WERI-Rb-1 (cell line): ENCODE results near the gene WFDC6.

Experiments
- DNase-seq: peaks from one replicate; pipeline ENCODE4 v3.0.0-alpha.2; 2020
- H3K27ac ChIP-seq: fragments of 250-450 bp; sonication (Bioruptor Pico); 2 replicates; pipeline ENCODE4 v1.5.1; 2020; ENCODE audit warnings: mild to moderate bottlenecking, moderate library complexity
- H3K27me3 ChIP-seq: fragments of 250-450 bp; sonication (Bioruptor Pico); 2 replicates; pipeline ENCODE4 v1.5.1; 2021; ENCODE audit warnings: mild to moderate bottlenecking, low read depth, moderate library complexity; ENCODE audit not compliant: insufficient read depth, severe bottlenecking
- H3K36me3 ChIP-seq: fragments of 250-450 bp; sonication (Bioruptor Pico); 2 replicates; pipeline ENCODE4 v1.5.1; 2020; ENCODE audit warnings: mild to moderate bottlenecking, moderate library complexity
- H3K4me3 ChIP-seq: 2 replicates; pipeline ENCODE4 v1.5.1; 2011; ENCODE audit warnings: low read depth, mild to moderate bottlenecking, control low read depth, low read length
- H3K9me3 ChIP-seq: fragments of 250-450 bp; sonication (Bioruptor Pico); 2 replicates; pipeline ENCODE4 v1.5.1; 2021; ENCODE audit warnings: mild to moderate bottlenecking, moderate library complexity; ENCODE audit not compliant: severe bottlenecking
- TF ChIP-seq, protein P1 (sequence below): IDR thresholded peaks from 2 replicates; pipeline ENCODE4 v1.5.1; 2011; ENCODE audit warnings: low read depth, mild to moderate bottlenecking, control low read depth, inconsistent platforms, low read length

The WFDC6 gene

DNA sequence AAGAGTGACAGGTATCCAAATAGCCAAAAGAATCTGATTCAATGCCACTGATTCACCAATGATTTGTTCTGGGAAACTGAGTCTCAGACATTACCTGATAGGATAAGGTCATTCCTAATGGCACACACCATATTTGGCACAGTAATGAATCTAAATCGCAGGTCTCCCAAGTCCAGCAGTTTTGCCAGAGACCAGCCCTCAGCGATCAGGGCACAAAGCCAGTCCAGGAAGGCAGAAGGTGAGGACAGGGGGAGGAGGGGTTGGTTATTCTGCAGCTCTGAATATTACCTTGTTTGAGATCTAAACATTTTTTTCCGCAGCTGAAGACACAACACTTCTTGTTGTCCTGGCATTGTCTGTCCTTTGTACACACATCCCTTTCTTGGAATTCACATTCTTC is 6.1 kb upstream of the WFDC6 start:
- Histone ChIP-seq H3K27ac (no peak overlapping the region), H3K4me3 (no peak overlapping the region), H3K36me3 (no peaks in the 10 kb centered on the region), H3K27me3 (peaks cover 3% of the 10 kb centered on the region), H3K9me3 (no peaks in the 10 kb centered on the region)
- DNase-seq = no peak
- TF ChIP-seq, protein P1, sequence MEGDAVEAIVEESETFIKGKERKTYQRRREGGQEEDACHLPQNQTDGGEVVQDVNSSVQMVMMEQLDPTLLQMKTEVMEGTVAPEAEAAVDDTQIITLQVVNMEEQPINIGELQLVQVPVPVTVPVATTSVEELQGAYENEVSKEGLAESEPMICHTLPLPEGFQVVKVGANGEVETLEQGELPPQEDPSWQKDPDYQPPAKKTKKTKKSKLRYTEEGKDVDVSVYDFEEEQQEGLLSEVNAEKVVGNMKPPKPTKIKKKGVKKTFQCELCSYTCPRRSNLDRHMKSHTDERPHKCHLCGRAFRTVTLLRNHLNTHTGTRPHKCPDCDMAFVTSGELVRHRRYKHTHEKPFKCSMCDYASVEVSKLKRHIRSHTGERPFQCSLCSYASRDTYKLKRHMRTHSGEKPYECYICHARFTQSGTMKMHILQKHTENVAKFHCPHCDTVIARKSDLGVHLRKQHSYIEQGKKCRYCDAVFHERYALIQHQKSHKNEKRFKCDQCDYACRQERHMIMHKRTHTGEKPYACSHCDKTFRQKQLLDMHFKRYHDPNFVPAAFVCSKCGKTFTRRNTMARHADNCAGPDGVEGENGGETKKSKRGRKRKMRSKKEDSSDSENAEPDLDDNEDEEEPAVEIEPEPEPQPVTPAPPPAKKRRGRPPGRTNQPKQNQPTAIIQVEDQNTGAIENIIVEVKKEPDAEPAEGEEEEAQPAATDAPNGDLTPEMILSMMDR = no peak

GRCh38 chr20:45538209-45538799 is 978 bp downstream of the WFDC6 start:
- no peaks in the 10 kb centered on the region for H3K36me3 ChIP-seq
- no peak overlapping the region for H3K4me3 ChIP-seq
- no peaks in the 10 kb centered on the region for H3K9me3 ChIP-seq
- DNase-seq = peak; percentile 12
- TF ChIP-seq, protein P1 = peak; percentile 41
- no peaks in the 10 kb centered on the region for H3K27me3 ChIP-seq
- no peak overlapping the region for H3K27ac ChIP-seq

DNA sequence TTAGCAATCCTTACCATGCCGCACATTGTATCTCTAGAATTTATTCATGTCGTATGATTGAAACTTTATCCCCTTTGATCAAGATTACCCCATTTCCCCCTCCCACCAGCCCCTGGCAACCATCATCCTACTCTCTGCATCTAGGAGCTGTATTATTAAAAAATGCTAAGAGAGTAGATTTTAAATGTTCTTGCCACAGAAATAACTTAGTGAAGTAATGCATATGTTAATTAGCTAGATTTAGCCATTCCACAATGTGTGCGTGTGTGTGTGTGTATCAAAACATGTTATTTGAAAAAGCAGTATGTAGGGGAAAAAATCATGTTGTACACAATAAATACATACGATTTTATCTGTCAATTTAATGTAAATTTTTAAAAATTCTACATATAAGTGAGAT is 12.0 kb downstream of the WFDC6 start:
- no peak for DNase-seq
- Histone ChIP-seq H3K4me3 (no peak overlapping the region), H3K36me3 (no peaks in the 10 kb centered on the region), H3K27ac (no peak overlapping the region), H3K9me3 (no peaks in the 10 kb centered on the region), H3K27me3 (no peaks in the 10 kb centered on the region)
- TF ChIP-seq, protein P1 = no peak

DNA sequence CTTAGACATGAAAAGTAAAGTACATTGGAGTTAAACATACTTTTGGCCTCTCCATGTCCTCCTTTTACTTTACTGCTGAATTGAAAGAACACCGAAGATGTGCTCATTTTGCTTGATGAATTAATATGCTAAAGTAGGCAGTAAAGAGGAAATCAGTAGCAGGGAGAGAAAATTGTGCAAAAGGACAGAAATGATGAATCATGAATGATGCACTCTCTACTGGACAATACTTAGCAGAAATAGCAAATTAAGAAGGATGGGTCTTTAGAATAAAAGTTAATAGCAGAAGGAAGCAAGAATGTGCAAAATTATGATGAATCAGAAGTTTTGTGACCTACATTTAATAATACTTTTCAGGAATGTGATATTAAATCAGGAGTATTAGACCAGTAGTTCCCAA is 15.5 kb downstream of the WFDC6 start:
- Histone ChIP-seq H3K4me3 (no peak overlapping the region), H3K9me3 (no peaks in the 10 kb centered on the region), H3K36me3 (no peaks in the 10 kb centered on the region), H3K27ac (no peak overlapping the region), H3K27me3 (no peaks in the 10 kb centered on the region)
- DNase-seq = no peak
- TF ChIP-seq, protein P1 = no peak

- no peaks in the 10 kb centered on the region for H3K27me3 ChIP-seq
- H3K27ac ChIP-seq = no peak overlapping the region
- DNase-seq = no peak
- H3K4me3 ChIP-seq = no peak overlapping the region
- H3K9me3 ChIP-seq = no peaks in the 10 kb centered on the region
- TF ChIP-seq, protein P1 = no peak
- H3K36me3 ChIP-seq = no peaks in the 10 kb centered on the region
Observed at GRCh38 chr20:45518282-45518681, 21.0 kb downstream of the WFDC6 start.

GRCh38 chr20:45515147-45515913 is 24.0 kb downstream of the WFDC6 start, which contains the start of gene SPINT3:
TSS of gene SPINT3 (minus strand) at chr20:45515622. CDS start at chr20:45515608, 14 bp downstream.
- H3K27ac ChIP-seq = no peak within 1 kb of the TSS
- TF ChIP-seq, protein P1 = no peak
- H3K36me3 ChIP-seq = no peaks in the 10 kb centered on the region
- DNase-seq = no peak
- H3K4me3 ChIP-seq = no peak within 1 kb of the TSS
- no peaks in the 10 kb centered on the region for H3K9me3 ChIP-seq
- no peaks in the 10 kb centered on the region for H3K27me3 ChIP-seq
